Hematopoietic multipotent progenitor cell treated with erythropoietin and hydrocortisone succinate and interleukin-3 and kit ligand, for 15 days (in vitro differentiated cells): ENCODE results near the gene CORO6.

Source experiments
- DNase-seq: peaks from one replicate; pipeline ENCODE4 v3.0.0-alpha.2; 2015; ENCODE audit warnings: low spot score

CORO6 gene

DNA sequence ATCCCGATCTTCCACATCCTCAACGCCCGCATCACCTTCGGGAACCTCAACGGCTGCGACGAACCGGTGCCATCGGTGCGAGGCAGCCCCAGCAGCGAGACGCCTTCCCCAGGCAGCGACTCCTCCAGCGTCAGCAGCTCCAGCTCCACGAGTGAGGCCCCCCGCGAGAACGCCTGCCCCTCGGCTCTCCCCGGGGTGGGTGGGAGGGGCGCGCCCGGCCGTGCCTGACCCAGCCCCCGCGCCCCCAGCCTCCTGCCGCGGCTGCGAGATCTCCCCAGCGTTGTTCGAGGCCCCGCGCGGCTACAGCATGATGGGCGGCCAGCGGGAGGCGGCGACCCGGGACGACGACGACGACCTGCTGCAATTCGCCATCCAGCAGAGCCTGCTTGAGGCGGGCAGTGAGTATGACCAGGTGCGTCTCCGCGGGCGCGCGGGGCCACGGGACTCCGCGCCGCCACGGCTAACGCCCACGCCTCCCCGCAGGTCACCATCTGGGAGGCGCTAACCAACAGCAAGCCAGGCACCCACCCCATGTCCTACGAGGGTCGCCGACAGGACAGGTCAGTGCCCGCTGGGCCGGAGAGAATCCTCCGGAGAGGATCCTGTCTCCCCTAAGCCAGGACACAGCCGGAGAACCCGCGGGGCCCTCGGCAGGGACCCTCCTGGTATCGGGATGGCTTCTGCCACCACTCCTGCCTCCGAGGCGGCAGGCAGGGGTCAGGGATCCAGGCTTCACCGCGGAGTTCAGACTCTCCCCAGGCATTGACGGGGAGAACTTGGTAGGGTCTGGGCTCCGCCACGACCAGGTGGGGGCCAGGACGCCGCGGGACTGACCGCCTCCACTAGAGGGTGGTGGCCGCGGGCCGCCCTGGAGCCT is 10.1 kb downstream of the CORO6 start:
- no peak for DNase-seq

DNA sequence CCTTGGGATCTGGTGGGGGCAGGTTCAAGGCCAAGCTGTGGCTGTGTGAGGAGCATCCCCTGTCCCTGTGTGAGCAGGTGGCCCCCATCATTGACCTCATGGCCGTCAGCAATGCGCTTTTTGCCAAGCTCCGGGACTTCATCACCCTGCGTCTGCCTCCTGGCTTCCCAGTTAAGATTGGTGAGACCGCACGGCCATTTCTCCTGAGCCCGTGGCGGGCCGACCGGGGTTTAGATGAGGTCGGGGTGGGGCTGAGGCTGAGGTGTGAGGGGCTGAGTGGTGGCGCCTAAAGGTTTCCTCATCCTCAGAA is 10.7 kb downstream of the CORO6 start:
- DNase-seq = no peak

DNA sequence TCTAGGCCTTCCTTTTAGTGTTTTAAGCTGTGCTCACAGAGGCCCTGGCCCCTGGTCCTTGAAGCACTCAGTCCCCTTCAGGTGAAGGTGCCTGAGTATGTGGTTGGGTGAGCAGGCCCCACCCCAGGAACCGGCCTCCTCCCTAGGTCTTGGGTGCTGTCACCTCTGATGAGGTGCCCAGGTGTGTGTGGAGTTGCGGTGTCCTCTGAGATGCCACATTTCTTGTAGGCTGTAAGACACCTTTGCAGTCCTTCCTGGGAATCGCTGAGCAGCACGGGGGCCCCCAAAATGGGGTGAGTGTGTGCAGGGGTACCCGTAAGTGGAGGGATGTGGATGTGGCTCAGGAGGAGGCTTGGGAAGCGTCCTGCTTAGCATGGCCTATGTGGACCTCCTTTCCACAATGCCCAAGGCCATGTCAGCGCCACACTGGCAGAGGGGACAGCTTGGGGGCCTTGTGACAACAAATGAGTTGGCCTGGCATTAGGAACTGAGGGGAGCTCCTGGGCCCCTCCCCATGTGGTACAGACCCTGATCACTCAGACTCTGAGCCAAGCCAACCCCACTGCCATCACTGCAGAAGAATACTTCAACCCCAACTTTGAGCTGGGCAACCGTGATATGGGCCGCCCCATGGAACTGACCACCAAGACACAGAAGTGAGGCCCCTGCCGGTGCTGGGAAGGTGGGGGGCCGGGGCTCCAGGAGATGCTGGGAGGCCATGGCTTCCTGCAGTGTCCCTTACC is 11.2 kb downstream of the CORO6 start:
- no peak for DNase-seq

DNA sequence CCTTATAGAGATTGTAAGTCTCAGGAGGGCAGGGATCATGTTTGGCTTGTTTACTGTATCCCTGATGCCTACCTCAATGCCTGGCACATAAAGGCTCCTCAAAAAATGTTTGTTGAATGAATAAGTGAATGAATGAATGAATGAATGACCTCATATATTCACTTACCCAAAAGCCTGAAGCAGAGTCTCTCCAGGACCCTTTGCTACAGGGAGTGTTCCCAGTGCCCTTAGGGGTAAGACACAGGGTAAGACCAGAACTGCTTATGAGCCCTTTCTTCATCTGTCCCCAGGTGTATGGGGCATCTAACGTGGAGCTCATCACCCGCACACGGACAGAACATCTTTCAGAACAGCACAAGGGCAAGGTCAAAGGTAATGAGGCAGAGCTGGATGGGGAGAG is 12.3 kb downstream of the CORO6 start:
- DNase-seq = no peak

DNA sequence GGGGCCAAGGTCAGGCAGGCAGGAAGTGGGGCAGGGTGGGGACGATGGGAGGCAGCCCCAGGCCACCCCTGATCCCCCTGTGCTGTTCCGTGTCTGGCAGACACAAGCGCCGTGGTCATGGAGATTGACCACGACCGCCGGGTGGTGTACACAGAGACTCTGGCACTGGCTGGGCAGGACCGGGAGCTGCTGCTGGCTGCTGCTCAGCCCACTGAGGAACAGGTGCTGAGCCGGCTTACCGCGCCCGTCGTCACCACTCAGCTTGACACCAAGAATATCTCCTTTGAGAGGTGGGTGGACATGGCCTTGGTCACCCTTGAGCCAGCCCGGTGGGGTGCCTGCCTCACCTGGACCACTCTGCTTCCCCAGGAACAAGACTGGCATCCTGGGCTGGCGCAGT is 13.7 kb downstream of the CORO6 start:
- no peak for DNase-seq

DNA sequence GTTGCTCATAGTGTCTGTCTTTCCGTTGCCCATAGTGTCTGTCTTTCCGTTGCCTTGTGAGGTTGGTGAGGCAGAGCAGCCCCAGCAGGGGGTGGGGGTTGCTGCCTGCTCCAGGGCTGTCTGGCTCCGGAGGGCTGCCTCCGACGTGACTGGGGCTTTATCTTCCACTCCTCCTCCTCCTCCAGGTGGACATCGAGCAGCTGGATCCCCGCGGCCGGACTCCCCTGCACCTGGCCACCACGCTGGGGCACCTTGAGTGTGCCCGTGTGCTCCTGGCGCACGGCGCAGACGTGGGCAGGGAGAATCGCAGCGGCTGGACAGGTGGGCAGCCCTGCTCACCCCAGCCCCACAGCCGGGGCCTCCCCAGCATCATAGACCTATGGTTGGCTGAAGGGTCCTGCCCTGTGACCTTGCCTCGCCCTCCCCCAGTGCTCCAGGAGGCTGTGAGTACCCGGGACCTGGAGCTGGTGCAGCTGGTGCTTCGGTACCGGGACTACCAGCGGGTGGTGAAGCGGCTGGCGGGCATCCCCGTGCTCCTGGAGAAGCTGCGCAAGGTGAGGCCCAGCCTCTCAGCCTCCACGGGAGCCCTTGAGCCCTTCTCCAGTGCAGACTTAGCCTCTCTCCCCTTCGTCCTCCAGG is 15.0 kb downstream of the CORO6 start:
- no peak for DNase-seq

DNA sequence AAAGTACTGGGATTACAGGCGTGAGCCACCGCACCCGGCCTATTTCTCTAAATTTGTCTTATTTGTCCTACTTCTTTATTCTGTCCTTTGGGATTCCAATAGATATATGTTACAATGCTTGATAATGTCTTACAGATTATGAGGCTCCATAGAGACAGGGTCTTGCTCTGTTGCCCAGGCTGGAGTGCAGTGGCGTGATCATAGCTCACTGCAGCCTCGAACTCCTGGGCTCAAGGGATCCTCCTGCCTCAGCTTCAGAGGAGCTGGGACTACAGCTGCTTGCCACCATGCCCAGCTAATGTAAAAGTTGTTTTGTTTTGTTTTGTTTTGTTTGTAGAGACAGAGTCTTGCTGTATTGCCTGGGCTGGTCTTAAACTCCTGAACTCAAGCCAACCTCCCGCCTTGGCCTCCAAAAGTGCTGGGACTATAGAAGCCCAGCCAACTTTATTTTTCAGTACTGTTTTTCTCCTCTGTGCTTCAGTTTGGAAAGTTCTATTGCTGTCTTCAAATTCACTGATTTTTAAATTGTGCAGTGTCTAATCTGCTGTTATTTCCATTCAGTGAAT is 19.5 kb downstream of the CORO6 start:
- no peak for DNase-seq

DNA sequence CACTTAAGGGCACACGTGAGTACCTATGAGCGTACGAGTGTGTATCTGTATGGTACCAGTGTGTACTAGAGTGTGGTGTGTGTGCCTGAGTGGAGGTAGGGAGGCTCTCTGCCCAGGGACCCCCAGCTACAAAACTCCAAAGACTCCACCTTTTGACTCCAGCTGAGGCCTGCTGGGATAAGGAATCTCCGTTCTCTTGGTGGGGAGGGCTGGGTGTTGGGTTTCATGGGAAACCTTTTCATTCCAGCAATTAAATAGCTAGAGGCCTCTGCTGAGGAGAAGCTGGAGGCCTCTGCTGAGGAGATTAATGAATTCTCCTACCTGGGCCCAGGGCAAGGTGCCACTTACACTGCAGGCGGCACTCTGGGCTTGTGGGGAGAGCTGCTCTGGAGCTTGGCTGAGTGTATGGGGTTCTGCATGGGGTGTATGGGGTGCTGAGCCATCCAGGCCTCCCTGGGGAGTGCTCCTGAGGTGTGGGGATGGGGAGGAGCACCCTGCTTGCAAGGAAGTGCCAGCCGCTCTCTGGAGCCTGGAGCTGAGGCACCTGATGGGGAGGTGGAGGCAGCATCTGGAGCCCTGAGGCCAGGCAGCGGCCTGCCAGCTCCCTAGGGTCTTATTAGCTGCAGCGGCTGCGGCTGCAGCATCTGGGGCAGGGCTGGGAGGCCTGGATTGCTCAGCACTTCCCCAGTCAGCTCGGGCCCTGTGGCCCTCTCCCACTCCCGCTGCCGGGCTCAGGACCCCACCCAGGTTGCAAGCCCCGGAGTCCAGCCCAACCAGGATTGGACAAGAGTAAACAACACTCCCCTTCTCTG is 25.1 kb downstream of the CORO6 start:
- DNase-seq = no peak

DNA sequence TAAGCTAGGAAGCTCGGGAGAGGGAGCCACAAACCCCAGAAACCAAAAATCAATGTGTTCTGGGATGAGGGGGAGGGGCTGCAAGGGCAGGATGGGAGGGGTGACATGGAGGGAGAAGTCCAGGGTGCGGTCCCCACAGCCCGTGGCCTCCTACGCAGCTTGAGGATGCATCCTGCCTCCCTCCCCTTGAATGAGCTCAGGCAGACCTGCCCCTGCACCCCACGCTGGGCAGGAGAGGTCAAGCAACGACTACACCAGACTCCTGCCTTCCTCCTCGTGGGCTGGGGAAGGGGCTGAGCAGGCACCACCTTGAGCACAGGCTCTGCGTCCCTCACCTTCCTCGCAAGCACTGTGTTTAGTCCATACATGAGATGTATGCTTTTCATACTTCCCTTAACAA is 25.9 kb downstream of the CORO6 start:
- DNase-seq = no peak

DNA sequence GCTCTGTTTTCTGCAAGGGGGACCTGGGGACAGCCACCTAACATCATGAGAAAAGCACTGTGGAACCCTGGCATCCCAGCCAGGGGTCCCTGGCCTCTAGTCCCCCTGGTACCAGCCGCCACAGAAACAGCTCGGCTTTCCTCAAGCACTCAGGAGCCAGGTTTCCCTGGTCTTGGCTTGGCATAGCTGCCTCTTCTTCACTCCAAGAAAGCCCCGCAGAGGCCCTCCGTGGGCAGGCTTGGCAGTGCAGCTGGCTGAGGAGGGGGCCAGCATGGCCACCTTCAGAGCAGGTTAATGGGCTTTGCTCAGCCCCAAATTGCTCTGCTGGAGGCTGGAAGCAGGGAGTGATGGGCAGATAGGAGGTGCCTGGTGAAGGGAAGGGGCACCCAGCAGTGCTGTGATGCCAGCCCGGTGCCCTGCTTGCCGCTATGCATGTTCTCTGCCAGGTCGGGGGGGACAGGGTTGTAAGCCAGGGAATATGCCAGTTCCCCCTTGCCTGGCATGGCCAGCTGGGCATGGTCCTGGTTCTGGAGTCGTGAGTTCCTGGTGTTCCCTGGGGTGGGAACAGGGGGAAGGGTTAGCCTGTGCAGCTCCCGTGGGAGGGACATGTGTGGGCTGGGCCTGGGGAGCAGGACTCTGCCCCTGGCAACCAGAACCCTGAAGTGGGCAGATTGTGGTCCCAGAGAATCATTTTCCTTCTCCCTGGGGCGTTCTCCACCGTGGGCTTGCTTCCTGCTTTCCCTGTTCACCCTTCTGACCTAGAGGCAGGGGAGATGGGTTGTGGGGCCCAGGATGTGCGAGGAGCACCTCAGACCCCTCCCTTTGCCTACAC is 26.6 kb downstream of the CORO6 start:
- no peak for DNase-seq

DNA sequence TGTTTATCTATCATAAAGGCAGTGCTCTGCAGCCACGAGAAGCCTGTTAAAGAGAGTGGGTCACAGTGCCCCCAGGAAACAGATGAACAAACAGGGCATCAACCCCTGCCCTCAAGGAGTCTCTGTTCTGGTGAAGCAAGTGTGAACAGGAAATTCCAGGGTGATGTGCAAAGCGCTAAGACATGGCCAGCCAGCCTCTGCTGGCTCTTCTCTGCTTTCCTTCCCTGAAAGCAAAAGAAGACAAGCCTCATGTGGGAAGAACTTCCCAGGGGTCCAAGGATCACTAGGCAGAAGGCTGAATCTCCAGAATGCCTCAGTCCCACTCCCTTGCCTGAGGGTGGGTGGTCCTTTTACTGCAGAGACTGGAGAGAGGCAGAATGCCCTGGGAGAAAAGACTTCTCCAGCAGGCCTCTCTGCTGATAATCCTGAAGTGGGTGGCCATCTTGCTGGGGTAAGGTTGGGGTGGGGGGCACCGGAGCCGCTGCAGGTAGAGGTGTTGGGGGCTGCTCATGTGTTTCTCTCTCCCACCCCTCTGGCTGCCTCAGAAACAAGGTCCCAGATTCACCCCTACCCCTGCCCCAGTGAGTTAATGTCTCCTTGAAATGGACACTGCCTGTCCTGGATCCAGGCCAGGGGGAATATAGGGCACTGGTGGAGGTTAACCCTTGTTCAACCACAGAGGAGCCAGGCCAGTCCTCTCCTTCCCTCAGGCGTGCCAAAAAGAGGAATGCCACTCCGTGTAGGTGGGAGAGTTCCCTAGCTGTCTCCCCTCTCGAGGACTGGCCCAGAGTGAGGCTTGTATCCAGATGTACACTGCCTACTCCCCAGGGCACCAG is 27.4 kb downstream of the CORO6 start:
- no peak for DNase-seq

DNA sequence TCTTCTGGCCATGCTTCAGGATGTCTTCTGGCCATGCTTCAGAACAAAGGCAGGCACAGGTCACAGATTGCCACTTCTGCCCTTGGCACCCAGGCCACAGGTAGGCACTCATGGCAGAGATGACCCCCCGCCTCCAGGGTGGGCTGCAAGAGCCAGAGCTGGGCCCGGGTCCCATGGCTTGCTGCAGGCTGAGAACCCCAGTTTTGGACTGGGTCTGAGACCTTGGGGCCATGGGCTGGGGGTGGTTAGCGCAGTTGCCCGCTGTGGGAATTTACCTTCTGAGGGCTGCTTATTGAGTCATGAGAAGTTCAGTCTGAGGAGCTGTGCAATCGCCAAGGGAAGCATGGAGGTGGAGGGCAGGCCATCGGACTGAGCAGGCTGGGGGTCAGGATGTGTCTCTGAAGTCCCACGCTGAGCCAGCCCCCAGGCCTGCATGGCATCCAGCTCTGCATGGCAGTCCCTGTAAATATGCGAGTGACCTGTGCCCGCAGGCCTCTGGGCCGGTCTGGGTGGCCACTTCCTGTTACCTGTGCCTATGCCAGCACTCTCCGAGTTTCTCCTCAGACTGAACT is 28.1 kb downstream of the CORO6 start:
- DNase-seq = no peak

DNA sequence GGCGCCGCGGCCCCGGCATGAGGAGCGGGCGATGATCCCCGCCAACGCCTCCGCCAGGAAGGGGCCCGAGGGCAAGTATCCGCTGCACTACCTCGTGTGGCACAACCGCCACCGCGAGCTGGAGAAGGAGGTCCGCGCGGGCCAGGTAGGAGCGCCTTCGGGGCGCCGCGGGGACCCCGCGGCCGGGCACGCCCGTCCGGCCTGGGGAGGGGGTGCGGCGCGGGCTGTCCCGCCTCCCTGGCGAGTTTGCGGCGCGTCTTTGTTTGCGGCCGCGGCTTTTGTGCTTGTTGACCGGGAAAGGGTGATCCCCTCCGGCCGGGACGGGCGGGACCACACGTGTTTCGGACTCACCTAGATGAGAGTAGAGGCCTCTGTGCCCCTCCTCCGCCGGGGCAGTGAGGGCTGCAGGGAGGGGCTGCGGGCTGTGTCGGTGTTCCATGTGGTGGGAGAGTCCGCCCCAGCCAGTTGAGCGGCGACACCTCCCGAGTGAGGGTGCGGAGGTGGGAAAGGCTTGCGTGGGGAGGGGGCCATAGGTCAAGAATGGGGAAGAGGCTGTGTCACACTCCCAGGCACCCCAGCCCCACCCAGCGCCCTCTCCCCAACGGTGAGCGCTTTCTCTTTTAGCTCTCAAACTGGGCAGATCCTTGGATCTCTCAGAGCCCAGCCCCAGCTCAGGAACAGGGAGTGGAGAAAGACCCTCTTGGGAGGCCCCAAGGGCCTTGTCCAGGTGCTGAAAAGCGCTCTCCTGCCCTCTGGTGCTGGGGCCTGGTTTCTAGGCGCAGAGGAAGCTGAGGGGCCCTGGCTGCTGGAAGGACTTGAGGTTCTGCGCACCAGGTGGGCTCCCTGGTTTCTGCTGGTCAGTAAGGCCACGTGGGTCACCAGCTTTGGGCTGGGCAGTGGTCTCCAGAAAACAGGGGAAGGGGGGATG is 28.9 kb downstream of the CORO6 start:
- no peak for DNase-seq

DNA sequence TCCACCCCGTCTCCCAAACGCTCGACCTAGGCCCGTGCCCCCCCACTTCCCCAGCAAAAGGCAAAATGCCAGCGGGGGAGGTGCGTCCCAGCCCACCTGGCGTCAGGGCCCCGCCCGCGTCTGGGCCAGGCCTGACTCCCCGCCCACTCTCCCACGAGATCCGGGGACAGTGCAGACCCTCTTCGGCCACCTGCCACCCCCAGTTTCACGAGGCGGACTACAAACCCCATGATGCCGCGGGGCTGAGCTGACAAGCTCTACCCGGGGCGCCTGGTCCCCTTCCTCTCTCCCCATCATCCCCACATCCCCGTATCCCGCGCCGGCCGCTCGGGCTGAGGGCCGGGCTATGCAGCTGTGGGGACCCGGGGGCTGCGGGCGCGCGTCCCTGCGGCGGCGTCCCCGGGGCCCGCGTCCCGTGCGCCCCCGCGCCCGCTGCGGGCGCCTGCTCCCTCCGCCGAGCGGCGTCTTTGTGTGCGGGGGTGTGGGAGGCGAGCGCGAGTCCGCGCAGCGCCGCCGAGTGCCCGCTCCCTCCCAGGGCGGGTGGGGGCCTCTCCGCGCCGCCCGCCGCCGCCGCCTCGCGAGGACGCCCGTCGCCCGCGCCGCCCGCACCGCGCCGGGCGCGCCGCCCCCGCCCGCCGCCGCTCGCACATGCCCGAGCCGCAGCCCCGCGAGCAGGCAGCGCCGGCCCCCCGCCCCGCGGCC is 29.7 kb downstream of the CORO6 start, which contains the start of gene ANKRD13B:
ANKRD13B (plus strand) TSS at position 283 of the 702 bp plus-strand sequence. CDS start 490 bp downstream, outside the sequence.
- DNase-seq = no peak

DNA sequence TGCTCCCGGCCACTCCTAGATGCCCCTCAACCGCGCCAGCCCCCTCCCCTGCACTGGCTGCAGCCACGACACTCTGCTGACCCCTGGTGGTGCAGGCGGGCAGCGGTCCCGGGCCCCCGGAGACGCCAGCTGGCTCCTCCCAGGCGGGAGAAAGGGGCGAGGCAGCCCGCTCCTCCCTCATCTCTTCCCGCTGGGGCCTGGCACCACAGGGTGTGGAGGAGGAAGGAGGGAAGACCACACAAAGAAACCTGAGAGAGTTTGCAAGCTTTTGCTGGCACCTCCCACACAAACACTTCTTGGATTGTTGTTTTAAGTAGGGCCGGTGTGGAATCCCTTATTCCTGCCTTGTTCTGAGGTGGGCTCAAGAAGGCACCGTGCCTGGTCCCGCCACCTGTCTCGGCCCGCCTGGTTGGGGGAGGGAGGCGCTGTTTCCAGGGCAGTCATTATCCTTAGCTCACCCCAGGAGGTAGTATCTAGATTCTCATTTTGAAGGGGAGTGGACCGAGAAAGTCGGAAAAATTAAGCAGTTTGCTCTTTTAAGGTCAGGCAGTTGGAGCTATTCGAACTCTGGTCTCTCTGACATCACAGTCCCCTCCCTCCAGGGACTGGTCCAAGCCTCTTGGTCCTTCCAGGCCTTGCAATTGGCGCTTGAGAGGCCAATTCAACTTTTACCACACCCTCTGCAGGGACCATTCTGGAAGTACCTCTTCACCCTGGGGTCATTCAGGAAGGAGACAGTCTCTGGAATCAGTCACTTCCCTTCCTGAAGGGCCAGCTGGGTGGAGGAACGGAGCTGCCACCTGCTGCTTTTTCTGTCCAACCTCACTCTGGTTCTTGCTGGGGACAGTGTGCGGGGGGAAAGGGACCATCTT is 30.7 kb downstream of the CORO6 start:
- peak; percentile 53 for DNase-seq

DNA sequence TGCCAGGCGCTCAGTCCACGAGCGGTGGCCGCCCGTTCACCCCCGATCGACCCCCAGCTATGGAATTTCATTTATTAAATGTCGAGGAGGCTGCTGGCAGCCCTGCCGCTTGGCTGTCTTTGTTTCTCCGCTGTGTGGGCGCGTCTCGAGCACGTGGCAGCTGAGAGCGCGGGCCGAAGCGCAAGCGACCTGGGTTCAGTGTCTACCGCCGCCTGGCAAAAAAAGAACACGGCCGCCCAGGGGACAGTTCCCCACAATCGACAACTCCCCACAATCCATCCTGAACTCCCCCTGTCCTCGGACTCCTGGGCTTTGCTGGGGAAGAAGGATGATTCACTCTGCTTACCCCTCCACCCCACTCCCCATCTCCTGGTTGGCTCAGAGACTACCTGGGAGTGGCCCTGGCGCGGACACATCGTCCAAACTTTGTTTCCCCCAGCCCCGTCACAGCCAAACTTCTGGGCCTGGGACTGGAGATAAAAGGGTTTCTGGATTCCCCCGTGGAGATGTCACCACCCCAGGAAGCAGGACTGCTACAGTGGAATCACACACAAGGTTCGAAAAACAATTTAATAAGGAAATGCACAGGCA is 31.5 kb downstream of the CORO6 start:
- DNase-seq = no peak
